Measurements from ENCODE around the gene EMD. TPM values are rescaled to one million over a fixed set of nuclear protein-coding genes. Genes with fewer than 3 reads are reported as not detected.

EMD gene
- polyA plus RNA-seq, 3 donors, result 66.4 to 115 (median 90.5) TPM

DNA sequence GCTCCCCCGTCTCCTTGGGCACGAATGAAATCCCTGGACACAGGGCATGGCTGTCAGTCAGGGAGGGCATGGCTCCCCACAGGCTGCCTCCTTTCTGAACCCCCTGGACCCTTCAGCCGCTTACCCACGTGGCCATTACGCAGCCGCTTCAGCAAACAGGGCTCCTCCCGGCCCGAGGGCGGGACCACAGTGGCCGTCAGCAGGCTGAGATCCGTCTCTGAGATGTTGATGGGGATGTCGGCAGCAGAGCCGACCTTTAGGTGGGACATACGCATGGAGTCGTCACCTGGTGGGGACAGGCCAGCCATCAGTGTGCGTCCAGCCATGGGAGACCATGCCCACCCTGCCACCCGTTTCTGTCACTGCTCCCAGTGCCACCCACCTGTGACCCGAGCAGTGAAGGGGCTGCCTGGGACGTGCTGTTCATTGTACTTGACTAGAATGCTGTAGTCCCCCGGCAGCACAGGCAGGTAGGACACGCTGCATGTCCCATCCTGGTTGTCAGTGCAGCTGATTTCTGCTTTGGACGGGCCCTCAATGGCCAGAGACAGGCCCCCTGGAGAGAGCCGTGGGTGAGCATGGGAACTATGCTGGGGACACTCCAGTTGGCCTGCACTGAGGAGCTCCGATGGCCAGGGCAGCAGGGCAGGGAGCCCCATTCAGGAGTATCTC is 25.8 kb upstream of the EMD start:
- H3K27ac ChIP-seq (ENCODE audit: low read depth, low read length), result no peak overlapping the region
- 86 to 89% (median 87%) methylated on average over 19 to 24 of the region's 24 CpGs for WGBS, 3 donors

DNA sequence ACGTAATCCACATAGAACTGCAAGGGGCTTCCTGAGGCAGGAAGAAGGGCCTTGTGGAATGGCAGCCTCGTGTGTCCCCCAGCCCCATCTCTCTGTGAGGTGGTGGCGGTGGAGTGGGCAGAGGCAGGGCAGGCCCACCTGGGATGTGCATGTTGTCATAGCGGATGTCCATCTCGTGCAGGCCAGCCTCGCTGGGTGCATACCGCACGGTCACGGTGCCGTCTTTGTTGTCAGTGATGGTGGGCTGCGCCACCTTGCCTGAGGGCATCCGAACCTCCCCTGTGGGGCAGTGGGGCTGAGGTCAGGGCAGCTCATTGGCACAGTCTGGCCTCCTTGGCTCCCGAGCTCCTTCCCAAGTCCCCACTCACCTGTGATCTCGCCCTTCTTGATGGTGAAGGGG is 25.1 kb upstream of the EMD start:
- H3K27ac ChIP-seq (ENCODE audit: low read depth, low read length), result no peak overlapping the region
- WGBS, 3 donors, result 84 to 92% (median 89%) methylated on average over 11 to 14 of the region's 14 CpGs

DNA sequence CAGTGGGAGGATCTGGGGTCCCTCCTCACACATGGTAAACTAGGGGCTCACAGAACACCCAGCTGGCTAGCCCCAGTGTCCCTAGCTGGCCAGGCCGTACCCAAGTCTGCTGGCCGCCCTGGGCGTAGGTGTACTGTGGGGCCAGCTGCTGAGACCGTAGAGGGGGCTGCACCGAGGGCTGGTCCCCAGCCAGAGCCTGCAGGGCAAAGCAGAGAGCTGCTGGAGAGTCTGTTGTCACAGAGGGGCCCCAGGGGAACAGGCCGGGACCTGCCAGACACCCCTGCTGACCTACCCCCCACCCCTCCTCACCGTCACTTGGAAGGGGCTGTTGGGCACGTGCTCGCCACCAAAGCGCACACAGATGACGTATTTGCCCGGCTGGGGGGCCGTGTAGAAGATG is 24.6 kb upstream of the EMD start:
- no peak overlapping the region for H3K27ac ChIP-seq (ENCODE audit: low read depth, low read length)
- 83 to 91% (median 86%) methylated on average over 9 to 13 of the region's 13 CpGs for WGBS, 3 donors

DNA sequence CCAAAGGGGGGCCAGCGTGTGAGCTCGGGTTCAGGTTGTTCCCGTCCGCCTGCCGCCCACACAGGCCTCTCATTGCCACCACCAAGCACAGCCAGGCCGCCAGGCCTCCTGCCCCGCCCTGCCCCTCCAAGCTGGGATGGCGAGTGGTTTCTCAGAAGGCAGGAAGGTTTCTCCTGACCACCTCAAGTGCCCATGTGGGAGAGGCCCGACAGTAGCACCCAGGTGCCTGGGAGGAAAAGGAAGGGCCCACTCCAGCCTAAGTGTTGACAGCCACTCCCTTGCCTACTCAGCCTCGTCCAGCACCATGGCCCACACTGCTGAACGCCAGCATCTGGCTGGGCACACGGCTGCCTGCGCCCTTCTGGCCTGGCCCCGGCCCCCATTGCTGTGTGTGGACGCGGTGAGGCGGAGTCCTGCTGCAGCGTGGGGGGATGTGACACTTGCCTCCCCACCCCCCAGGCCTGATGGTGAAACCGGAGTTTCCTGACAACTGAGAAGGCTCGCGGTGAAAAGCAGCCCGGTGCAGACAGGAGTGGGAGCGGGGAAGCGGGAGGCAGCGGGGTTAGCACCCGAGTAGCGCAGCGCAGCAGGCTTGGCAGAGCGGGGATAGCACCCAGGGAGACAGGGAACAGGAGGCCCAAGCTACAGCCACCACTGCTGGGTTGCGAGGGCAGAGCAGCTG is 23.9 kb upstream of the EMD start:
- H3K27ac ChIP-seq (ENCODE audit: low read depth, low read length), result no peak overlapping the region
- 73 to 83% (median 81%) methylated on average over 22 to 30 of the region's 30 CpGs for WGBS, 3 donors

DNA sequence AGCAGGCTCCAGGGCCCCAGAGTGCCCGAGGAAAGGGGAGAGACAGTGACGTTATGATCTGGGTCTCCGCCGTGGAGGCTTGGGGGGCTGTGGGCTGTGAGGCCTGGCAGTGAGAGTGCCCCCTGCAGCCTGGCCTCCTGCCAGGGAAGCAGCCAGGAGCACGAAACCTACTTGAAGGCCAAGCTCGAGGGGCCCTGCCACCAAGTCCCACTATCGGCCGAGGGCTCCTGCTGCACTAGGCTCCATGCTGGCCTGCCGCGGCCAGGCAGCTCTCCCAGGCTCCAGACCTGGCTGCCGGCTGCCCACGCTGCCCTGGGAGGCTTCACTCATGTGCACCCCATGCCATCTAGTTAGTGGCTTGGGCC is 23.3 kb upstream of the EMD start:
- no peak overlapping the region for H3K27ac ChIP-seq (ENCODE audit: low read depth, low read length)
- WGBS, 3 donors, result 71 to 100% (median 90%) methylated on average over 1 to 12 of the region's 12 CpGs

DNA sequence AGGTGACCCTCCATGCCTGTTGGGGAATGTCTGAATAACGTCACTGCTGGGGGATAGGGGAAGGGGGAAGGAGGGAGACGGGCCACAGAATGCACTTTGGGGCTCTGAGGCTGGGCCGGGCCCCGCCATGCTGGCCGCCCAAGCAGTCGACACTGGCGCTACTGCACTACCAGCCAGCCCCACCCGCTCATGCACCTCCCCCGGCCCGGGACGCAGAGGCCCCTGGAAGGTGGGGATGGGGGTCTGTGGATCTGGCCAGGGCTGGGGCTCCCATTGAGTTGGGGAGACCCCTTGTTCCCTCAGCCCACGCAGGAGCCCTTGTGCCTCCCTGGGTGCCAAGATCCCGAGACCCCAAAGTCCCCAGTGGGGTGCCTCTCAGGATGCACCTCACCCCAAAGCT is 22.5 kb upstream of the EMD start:
- no peak overlapping the region for H3K27ac ChIP-seq (ENCODE audit: low read depth, low read length)
- WGBS, 3 donors, result 85 to 93% (median 86%) methylated on average over 5 to 13 of the region's 13 CpGs

DNA sequence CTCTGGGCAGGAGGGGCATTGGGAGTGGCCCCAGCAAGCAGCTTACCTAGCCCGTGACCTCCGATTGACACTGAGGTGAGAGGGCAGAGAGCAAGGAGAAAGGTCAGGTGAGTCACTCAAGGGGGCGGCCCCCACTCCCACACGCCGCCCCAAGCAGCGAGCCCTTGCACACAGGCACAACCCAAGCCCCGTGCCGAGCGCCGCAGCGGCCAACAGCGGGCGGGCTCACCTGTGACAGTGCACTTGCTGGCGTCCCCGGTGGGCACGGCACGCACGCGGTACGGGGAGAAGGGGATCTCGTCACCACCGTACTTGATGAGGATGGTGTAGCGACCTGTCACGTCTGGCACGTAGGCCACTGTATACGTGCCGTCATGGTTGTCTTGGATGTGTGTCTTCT is 21.9 kb upstream of the EMD start:
- H3K27ac ChIP-seq (ENCODE audit: low read depth, low read length), result no peak overlapping the region
- 90 to 92% (median 90%) methylated on average over 27 of the region's 27 CpGs for WGBS, 3 donors

DNA sequence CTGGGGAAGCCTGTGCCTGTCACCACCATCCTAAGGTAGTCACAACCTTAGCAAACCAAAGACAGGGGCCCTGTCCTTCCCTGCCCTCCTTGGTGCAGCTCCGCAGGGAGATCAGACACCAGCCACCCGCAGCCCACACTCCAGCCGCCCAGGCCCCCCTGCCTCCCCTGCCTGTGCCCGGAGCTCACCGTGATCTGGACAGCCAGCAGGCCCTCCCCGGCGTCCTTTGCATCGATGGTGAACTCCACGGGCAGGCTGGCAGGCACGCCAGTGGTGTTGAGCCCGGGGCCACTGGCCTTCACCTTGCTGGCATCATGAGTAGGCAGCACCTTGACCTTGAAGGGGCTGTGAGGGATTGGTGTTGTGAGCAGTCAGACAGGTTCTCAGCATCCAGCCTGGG is 21.1 kb upstream of the EMD start:
- 85 to 92% (median 88%) methylated on average over 8 to 11 of the region's 11 CpGs for WGBS, 3 donors
- no peak overlapping the region for H3K27ac ChIP-seq (ENCODE audit: low read depth, low read length)

DNA sequence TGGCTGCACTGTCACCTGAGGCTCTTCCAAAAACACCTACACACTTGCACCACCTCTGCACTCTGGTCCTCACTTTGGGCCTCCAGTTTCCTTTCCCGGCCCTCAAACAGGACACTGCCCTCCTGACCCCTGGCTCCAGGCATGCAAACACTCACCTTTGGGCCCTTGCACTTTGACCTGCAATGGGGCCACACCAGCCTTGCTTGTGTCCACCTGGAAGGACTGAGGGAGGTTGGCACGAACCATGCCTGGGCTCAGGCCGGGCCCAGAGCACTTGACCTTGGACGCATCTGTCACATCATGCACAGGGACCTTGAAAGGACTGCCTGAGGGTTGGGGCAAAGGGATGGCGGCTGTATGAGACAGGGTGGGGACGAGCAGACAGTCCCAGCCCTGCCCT is 20.3 kb upstream of the EMD start:
- H3K27ac ChIP-seq (ENCODE audit: low read depth, low read length), result no peak overlapping the region
- 43 to 93% (median 85%) methylated on average over 6 of the region's 6 CpGs for WGBS, 3 donors

DNA sequence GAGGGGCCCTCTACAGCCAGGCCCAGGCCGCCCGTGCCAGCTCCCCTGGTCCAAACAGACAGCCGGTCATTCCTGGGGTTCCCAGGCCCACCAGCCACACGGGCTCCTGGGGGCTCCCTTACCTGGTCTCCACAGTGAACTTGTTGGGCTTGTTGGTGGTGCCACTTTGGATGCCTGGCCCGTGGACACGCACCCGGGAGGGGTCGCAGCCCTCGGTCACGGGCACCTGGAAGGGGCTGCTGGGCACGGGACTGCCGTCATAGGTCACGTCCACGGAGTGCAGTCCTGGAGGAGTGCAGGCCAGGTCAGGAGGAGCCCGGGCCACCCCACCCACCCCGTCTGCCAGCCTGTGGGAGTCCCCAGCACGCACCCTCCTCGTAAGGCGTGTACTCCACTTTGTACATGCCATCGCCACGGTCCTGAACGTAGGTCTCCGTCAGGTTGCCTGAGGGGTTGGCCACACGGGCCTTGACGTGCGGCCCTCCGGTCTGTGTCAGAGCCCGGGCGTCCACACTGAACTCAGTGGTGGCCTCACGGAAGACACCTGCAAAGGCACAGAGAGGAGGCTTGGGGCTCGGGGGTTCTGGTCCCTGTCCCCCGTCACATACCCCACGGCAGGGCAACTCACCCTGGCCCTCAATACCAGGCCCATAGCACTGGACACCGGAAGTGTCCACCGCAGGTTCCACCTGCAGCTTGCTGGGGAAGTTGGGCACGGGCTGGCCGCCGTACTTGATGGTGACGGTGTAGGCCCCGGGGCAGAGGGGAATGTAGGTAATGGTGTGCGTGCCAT is 19.5 kb upstream of the EMD start:
- 90 to 94% (median 92%) methylated on average over 38 to 41 of the region's 41 CpGs for WGBS, 3 donors
- H3K27ac ChIP-seq (ENCODE audit: low read depth, low read length), result no peak overlapping the region

DNA sequence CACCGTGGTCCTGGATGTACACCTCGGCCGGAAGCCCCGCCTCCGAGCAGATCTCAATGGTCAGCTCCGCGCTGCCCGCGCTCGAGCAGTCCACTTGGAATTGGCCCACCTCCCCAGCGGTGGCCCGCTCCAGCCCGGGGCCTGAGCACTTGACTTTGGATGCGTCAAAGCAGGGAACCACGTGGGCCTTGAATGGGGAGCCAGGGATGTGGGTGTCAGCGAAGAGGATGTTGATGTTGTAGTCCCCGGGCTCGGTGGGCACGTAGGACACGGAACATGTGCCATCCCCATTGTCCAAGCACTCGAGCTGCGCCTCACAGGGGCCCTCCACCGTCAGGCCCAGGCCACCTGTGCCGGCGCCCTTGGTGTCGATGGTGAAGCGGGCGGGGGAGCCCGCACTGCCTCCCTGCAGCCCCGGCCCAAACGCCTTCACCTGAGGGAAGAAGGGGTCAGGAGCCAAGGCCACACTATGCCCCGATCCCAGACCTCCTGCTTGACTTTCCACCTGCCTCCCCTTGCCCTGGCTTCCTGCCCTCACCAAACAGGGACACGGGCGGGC is 18.9 kb upstream of the EMD start:
- H3K27ac ChIP-seq (ENCODE audit: low read depth, low read length), result no peak overlapping the region
- 86 to 92% (median 92%) methylated on average over 11 to 34 of the region's 34 CpGs for WGBS, 3 donors

DNA sequence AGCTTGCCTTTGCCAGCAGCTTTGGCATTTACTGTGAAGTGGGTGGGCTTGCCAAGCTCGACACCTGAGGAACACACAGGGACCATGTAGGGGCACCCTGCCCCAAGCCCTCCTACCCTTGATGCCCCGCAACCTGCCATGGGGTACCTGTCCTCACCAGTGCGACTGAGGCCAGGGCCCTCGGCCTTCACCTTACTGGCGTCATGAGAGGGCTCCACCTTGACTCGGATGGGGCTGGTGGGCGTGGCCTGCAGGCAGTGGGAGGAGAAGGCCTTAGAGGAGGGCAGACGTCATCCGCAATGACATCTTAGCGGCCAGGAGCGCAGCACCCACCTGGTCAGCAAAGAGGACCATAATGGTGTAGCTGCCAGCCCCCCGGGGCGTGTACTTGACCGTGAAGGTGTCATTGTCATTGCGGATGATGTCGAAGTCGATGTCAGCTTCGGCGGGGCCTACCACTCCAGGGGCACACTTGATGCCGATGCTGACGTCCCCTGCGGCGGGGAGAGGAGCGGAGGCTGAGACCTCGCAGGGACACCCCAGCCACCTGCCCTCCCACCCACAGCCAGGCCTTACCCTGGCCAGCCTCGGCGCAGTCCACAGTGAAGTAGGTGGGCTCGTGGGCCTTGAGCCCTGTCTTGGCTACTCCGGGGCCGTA is 16.9 kb upstream of the EMD start:
- 90 to 94% (median 91%) methylated on average over 24 to 30 of the region's 30 CpGs for WGBS, 3 donors
- no peak overlapping the region for H3K27ac ChIP-seq (ENCODE audit: low read depth, low read length)

DNA sequence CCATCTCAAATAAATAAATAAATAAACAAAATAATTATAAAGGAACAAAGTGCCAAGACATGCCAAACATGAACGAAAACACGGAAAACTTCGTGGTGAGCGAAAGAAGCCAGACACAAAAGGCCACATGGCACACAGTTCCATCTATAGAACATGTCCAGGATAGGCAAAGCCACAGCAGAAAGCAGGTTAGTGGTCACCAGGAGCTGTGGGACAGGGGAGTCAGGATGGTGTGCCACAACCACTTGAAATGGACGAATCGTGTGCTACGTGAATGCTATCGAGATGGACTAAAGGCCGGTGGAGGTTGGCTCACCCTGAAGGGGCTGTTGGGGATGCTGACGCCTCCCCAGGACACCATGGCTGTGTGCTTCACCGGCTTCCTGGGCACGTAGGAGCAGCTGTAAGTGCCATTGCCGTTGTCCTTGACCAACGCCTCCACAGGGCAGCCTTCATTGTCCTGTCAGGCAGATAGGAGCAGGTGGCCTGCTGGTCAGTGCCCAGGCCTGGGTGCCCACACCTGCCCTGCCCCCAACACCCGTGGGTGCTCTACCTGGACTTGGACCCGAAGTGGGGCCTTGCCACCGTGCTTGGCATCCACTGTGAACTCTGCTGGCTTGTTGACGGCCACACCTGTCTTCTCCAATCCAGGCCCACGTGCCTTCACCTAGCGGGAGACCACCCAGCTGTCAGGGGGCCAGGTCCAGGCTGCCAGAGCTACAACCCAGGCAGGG is 15.2 kb upstream of the EMD start:
- no peak overlapping the region for H3K27ac ChIP-seq (ENCODE audit: low read depth, low read length)
- WGBS, 3 donors, result 88 to 90% (median 89%) methylated on average over 19 to 20 of the region's 20 CpGs

DNA sequence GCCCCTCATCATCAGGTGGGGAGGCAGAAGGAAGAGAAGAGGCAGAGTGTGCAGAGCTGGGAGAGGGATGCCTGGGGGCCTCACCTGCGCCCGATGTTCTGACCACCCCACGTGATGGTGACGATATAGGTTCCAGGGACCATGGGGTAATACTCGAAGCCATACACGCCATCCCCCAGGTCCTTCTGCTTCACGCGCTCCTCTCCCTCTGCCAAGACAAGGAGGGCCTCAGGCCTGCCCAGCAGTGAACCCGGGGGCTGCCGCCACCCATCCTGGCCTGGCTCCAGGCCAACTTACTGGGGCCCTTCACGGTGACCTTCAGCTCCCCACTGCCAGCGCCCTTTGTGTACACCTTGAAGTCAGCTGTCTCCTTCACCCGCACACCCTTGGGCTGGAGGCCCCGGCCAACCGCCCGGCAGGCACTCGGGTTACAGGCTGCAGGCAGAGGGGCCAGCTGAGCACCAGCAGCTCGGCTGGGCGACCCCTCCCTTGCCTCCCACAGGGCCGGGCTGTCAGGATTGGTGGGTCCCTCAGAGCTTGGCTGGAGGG is 14.0 kb upstream of the EMD start:
- 52 to 86% (median 80%) methylated on average over 9 to 20 of the region's 20 CpGs for WGBS, 3 donors
- no peak overlapping the region for H3K27ac ChIP-seq (ENCODE audit: low read depth, low read length)

DNA sequence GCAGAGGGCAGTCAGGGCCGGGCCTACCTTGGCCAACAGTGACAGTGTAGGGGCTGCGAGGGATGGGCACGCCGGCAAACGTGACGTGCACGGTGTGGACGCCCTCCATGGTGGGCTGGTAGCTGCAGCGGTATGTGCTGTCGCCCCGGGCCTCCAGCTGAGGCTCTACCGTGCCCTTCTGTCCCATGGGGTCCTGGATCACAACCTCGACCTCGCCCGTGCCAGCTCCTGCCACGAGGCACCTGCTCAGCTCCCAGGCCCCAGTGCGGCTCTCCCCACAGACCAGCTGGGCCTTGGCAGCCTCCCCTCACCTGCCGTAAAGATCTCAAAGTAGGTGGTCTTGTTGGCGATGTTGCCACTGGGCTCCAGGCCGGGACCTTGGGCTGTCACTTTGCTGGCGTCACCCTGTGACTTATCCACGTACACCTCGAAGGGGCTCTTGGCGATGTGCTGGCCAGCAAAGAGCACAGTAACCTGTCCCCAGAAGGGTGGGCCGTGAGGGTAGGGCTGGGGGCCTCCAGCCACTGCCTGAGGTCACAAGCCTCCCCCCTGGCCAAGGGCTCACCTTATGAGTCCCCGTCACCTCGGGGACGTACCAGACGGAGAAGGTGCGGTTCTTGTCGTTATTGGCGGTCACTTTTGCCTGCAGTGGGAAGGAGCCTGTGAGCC is 13.0 kb upstream of the EMD start:
- whole genome bisulfite sequencing, 3 donors, result 92 to 94% (median 93%) methylated on average over 22 to 32 of the region's 32 CpGs
- H3K27ac ChIP-seq (ENCODE audit: low read depth, low read length), result no peak overlapping the region

DNA sequence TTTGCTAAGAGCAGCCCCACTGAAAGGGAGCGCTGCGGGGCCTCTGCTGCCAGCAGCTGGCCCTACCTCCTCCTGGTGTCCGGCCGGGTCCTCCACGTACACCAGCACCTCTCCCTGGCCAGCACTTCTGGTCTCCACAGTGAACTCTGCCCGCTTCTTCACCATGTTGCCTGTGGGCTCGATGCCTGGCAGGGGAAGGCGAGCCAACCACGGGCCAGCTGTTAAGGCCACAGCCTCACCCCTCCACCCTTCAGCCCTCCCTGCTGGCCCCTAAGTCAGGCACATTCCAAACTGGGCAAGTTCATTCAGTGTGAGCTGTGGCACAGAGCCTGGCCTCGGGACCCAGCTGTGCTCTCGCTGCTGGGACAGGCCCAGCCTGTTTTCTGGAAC is 12.4 kb upstream of the EMD start:
- 77 to 95% (median 88%) methylated on average over 7 to 11 of the region's 11 CpGs for WGBS, 3 donors

More for the DNA sequence above, 12.4 kb upstream of the EMD start:
- H3K27ac ChIP-seq (ENCODE audit: low read depth, low read length), result no peak overlapping the region

All from adipose tissue (tissue), 3 donors.